Superior temporal gyrus (tissue), 1 donor: ENCODE measurements around the gene TEX13C.
"Not testable (repeated sequence)": the region's sequence is repeated elsewhere in the genome, so short reads cannot be mapped to it uniquely, and the experiment has no call there.

Experiments
- DNase-seq: peaks from one replicate; pipeline ENCODE4 v3.0.0-alpha.2; 2016; ENCODE audit errors: extremely low spot score

Gene TEX13C

GRCh38 chrX:125319646-125320521 lies at the start of gene TEX13C:
TSS of gene TEX13C (plus strand) at chrX:125319871. CDS start at chrX:125320120, 249 bp downstream.
- DNase-seq = no peak

GRCh38 chrX:125287282-125287681 lies 32.4 kb upstream of the TEX13C start:
- DNase-seq = no peak

- no peak for DNase-seq
Observed at GRCh38 chrX:125288343-125288742, 31.3 kb upstream of the TEX13C start.

- DNase-seq = no peak
Observed at GRCh38 chrX:125289209-125289608, 30.5 kb upstream of the TEX13C start.

- no peak for DNase-seq
Observed at GRCh38 chrX:125289920-125290319, 29.8 kb upstream of the TEX13C start.

GRCh38 chrX:125291124-125291523 lies 28.5 kb upstream of the TEX13C start:
- no peak for DNase-seq

GRCh38 chrX:125293850-125294780 lies 25.6 kb upstream of the TEX13C start:
- no peak for DNase-seq

- no peak for DNase-seq
Observed at GRCh38 chrX:125295337-125295736, 24.3 kb upstream of the TEX13C start.

GRCh38 chrX:125298871-125299270 lies 20.8 kb upstream of the TEX13C start:
- no peak for DNase-seq

GRCh38 chrX:125306335-125306866 lies 13.3 kb upstream of the TEX13C start:
- DNase-seq = no peak

- no peak for DNase-seq
Observed at GRCh38 chrX:125308653-125309052, 11.0 kb upstream of the TEX13C start.

GRCh38 chrX:125319166-125319565 lies 505 bp upstream of the TEX13C start:
- not testable (repeated sequence) for DNase-seq

GRCh38 chrX:125322431-125322830 lies 2.8 kb downstream of the TEX13C start:
- no peak for DNase-seq

- no peak for DNase-seq
Observed at GRCh38 chrX:125326599-125326998, 6.9 kb downstream of the TEX13C start.

GRCh38 chrX:125327891-125328290 lies 8.2 kb downstream of the TEX13C start:
- no peak for DNase-seq

GRCh38 chrX:125333583-125333982 lies 13.9 kb downstream of the TEX13C start:
- no peak for DNase-seq

GRCh38 chrX:125340490-125340889 lies 20.8 kb downstream of the TEX13C start:
- DNase-seq = no peak

GRCh38 chrX:125374169-125374568 lies 54.5 kb downstream of the TEX13C start:
- DNase-seq = no peak
